HepG2 (cell line): Measurements from ENCODE around the gene KLHL12. TPM values are rescaled to one million over a fixed set of nuclear protein-coding genes. Genes with fewer than 3 reads are reported as not detected.

ENCODE experiments used
- ATAC-seq: fragments of 200-7000 bp; cut with Tn5 transposase; 3 replicates; pipeline ENCODE4 v1.9.1; 2020; ENCODE audit warnings: mild to moderate bottlenecking, moderate library complexity
- BruUV-seq: library from RNA; stranded (reverse); fragments of 400-500 nt; replicated peaks from 2 replicates; lab custom pipeline; 2021; lab: Mats Ljungman, UMichigan
- CTCF ChIA-PET: fragments of 300-600 bp; formaldehyde crosslinking; extraction: SDS; loops from one replicate; lab custom pipeline; 2021; ENCODE audit warnings: low total read pairs, inconsistent platforms, low intra/inter-chr PET ratio; lab: Yijun Ruan, JAX
- POLR2A ChIA-PET: fragments of 350-600 bp; sonication (Branson Sonifier 250); formaldehyde crosslinking; loops from one replicate; lab custom pipeline; 2020; ENCODE audit warnings: antibody characterized with exemption, inconsistent platforms; lab: Yijun Ruan, JAX
- DNase-seq: peaks from one replicate; pipeline ENCODE4 v3.0.0-alpha.2; 2015; ENCODE audit warnings: low spot score
- FAIRE-seq: peaks from 3 replicates; lab custom pipeline; 2011; peaks lifted over from hg19 to GRCh38; lab: Jason Lieb, UNC
- H2AFZ ChIP-seq: one replicate; pipeline ENCODE4 v1.6.1; 2011; ENCODE audit warnings: low read length, inconsistent platforms
- H3K27ac ChIP-seq: fragments of 300-600 bp; 3 replicates; pipeline ENCODE4 v1.8.0; 2011; ENCODE audit warnings: mixed run types, mild to moderate bottlenecking, mixed read lengths, low read length, inconsistent platforms; ENCODE audit not compliant: insufficient read depth; ENCODE audit errors: extremely low read length
- H3K27me3 ChIP-seq, 2 experiments: fragments of 200-600 bp in 1 of 2; 2 replicates in 1 of 2; 3 replicates in 1 of 2; pipeline versions ENCODE4 v1.6.0 to v1.8.0; 2011; ENCODE audit warnings: low read length in 2 of 2, mild to moderate bottlenecking in 2 of 2, moderate library complexity in 2 of 2, inconsistent platforms in 1 of 2; ENCODE audit not compliant: insufficient read depth in 2 of 2, control insufficient read depth in 1 of 2
- H3K36me3 ChIP-seq, 2 experiments: fragments of 200-600 bp in 1 of 2; replicated peaks in 1 of 2; 2 replicates in 1 of 2; 3 replicates in 1 of 2; pipeline versions ENCODE4 v1.5.1 to v1.8.0; 2011; ENCODE audit warnings: low read length in 2 of 2, inconsistent platforms in 1 of 2; ENCODE audit not compliant: insufficient read depth in 2 of 2, control insufficient read depth in 1 of 2
- H3K4me1 ChIP-seq: 2 replicates; pipeline ENCODE4 v1.5.1; 2012; ENCODE audit warnings: low read length, inconsistent platforms; ENCODE audit not compliant: insufficient read depth
- H3K4me2 ChIP-seq: 2 replicates; pipeline ENCODE4 v1.6.0; 2011; ENCODE audit warnings: low read depth, low read length, inconsistent platforms
- H3K4me3 ChIP-seq, 3 experiments: fragments of 200-600 bp in 1 of 3; sonication (generic), shearing (Covaris generic) in 1 of 3; replicated peaks in 1 of 3; 2 replicates each; pipeline ENCODE4 v1.5.1; 2011 to 2016; ENCODE audit warnings: low read length in 3 of 3, inconsistent platforms in 2 of 3, low read depth in 2 of 3, mild to moderate bottlenecking in 2 of 3, control low read depth in 1 of 3, mixed read lengths in 1 of 3; ENCODE audit not compliant: insufficient read depth in 1 of 3
- H3K79me2 ChIP-seq: one replicate; pipeline ENCODE4 v1.6.1; 2011; ENCODE audit warnings: low read length, inconsistent platforms; ENCODE audit not compliant: insufficient read depth
- H3K9ac ChIP-seq: 2 replicates; pipeline ENCODE4 v1.6.0; 2011; ENCODE audit warnings: mild to moderate bottlenecking, low read depth, low read length, inconsistent platforms; ENCODE audit not compliant: insufficient read depth
- H3K9me3 ChIP-seq: 2 replicates; pipeline ENCODE4 v1.5.1; 2012; ENCODE audit warnings: mild to moderate bottlenecking, low read length
- H4K20me1 ChIP-seq: 2 replicates; pipeline ENCODE4 v1.6.0; 2011; ENCODE audit warnings: inconsistent platforms, mild to moderate bottlenecking, low read length, moderate library complexity; ENCODE audit not compliant: insufficient read depth
- ARNT ChIP-seq: fragments of 450-650 bp; IDR thresholded peaks from 2 replicates; pipeline ENCODE4 v1.6.1; 2017
- ASH2L ChIP-seq: fragments of 300-600, 200-600 bp; sonication (generic); IDR thresholded peaks from 2 replicates; pipeline ENCODE4 v1.7.0; 2017; ENCODE audit warnings: low read depth, mild to moderate bottlenecking, moderate library complexity, mixed read lengths, low read length; ENCODE audit not compliant: insufficient read length
- LBX2 ChIP-seq: sonication (generic); formaldehyde crosslinking; IDR thresholded peaks from 2 replicates; pipeline ENCODE4 v1.5.0; 2020; ENCODE audit warnings: missing genetic modification reagents, mild to moderate bottlenecking, borderline replicate concordance
- SAP130 ChIP-seq: IDR thresholded peaks from 2 replicates; pipeline ENCODE4 v1.6.1; 2016; ENCODE audit warnings: low read depth
- SP4 ChIP-seq: sonication (generic); formaldehyde crosslinking; IDR thresholded peaks from 2 replicates; pipeline ENCODE4 v1.8.1; 2023; ENCODE audit warnings: mild to moderate bottlenecking, missing genetic modification reagents
- ZNF790 ChIP-seq: sonication (generic); formaldehyde crosslinking; IDR thresholded peaks from 2 replicates; pipeline ENCODE4 v1.8.0; 2022; ENCODE audit warnings: missing genetic modification reagents, mild to moderate bottlenecking, borderline replicate concordance
- WGBS: methylation state at CpG from one replicate; pipeline ENCODE4 v1.1.6; 2017; ENCODE audit warnings: low lambda C conversion rate; 5-methylcytosine and 5-hydroxymethylcytosine counted together
- in situ Hi-C: cut with HindIII; loops from 2 replicates; pipeline ENCODE4 v1.10.0; 2017; ENCODE audit warnings: low pct_unique_long_range_greater_than_20kb; ENCODE audit not compliant: extremely low pct_ligation_motif_present
- intact Hi-C: fragments of 100-400 bp; cut with micrococcal nuclease; formaldehyde crosslinking; loops from one replicate; pipeline ENCODE4 v1.10.0; 2022; ENCODE audit not compliant: unreplicated experiment
- polyA plus RNA-seq, 8 experiments: library from polyadenylated mRNA; depleted of rRNA in 3 of 8; stranded (reverse) in 7 of 8; unstranded in 1 of 8; fragments of >200 nt; fragmentation: Illumina TruSeq in 4 of 8; extraction: Trizol in 4 of 8; gene quantifications; 2 replicates each; pipeline versions ENCODE4 v1.2.1 to v1.2.3, GENCODE V29; 2011 to 2016; ENCODE audit warnings: low read depth in 4 of 8, missing spikeins in 1 of 8, mixed read lengths in 1 of 8; ENCODE audit not compliant: insufficient read depth in 1 of 8
- total RNA-seq, 5 experiments: library from RNA; depleted of rRNA; stranded (reverse); fragments of >200 nt; fragmentation: Illumina TruSeq; extraction: Trizol; gene quantifications; 2 replicates each; pipeline ENCODE4 v1.2.3, GENCODE V29; 2016; ENCODE audit warnings: low read depth in 1 of 5
- TF ChIP-seq, protein P1 (sequence below): sonication (generic); formaldehyde crosslinking; IDR thresholded peaks from 2 replicates; pipeline ENCODE4 v1.5.0; 2020; ENCODE audit warnings: mild to moderate bottlenecking, missing genetic modification reagents

KLHL12 gene
- total and polyA plus RNA-seq, 2 of the 13 experiments (the other 11 are each of a cell fraction or from before 2014, with no cell fraction given) = 19.2 to 25.2 TPM

GRCh38 chr1:202901555-202901954 lies 25.5 kb downstream of the KLHL12 start:
- Histone ChIP-seq H3K27me3 (no peaks in the 10 kb centered on the region), H3K4me2 (no peak overlapping the region)
- POLR2A ChIA-PET = interaction anchor here (0.6 kb wide), 1 partner anchor 12 kb away, joined by 3 read pairs; no protein-coding TSS in a partner anchor

More at GRCh38 chr1:202901555-202901954, 25.5 kb downstream of the KLHL12 start:
- FAIRE-seq = no peak
- H3K9me3 ChIP-seq = no peaks in the 10 kb centered on the region
- H2AFZ ChIP-seq = no peak overlapping the region
- no peak for DNase-seq
- TF ChIP-seq ARNT = no peak
- no peak for TF ChIP-seq ZNF790 (CRISPR knock-in tag)
- TF ChIP-seq ASH2L = no peak
- no peak for TF ChIP-seq LBX2 (CRISPR knock-in tag)
- TF ChIP-seq SP4 = no peak
- TF ChIP-seq, protein P1, sequence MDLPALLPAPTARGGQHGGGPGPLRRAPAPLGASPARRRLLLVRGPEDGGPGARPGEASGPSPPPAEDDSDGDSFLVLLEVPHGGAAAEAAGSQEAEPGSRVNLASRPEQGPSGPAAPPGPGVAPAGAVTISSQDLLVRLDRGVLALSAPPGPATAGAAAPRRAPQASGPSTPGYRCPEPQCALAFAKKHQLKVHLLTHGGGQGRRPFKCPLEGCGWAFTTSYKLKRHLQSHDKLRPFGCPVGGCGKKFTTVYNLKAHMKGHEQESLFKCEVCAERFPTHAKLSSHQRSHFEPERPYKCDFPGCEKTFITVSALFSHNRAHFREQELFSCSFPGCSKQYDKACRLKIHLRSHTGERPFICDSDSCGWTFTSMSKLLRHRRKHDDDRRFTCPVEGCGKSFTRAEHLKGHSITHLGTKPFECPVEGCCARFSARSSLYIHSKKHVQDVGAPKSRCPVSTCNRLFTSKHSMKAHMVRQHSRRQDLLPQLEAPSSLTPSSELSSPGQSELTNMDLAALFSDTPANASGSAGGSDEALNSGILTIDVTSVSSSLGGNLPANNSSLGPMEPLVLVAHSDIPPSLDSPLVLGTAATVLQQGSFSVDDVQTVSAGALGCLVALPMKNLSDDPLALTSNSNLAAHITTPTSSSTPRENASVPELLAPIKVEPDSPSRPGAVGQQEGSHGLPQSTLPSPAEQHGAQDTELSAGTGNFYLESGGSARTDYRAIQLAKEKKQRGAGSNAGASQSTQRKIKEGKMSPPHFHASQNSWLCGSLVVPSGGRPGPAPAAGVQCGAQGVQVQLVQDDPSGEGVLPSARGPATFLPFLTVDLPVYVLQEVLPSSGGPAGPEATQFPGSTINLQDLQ = no peak
- no peak for TF ChIP-seq SAP130 (CRISPR knock-in tag)
- no TSS peak for BruUV-seq
- H3K4me1 ChIP-seq = no peaks in the 10 kb centered on the region
- no peak overlapping the region for H3K9ac ChIP-seq
- ATAC-seq = no peak
- CTCF ChIA-PET = no interaction called here
- WGBS = 96% methylated on average over 4 of the region's 4 CpGs
- no peaks in the 10 kb centered on the region for H4K20me1 ChIP-seq
- peaks cover 1 to 19% of the 10 kb centered on the region in 2 experiments; a peak in 3 of 5 replicates for H3K36me3 ChIP-seq
- in situ Hi-C loops = no loop called here
- H3K4me3 ChIP-seq = no peak overlapping the region
- no peaks in the 10 kb centered on the region for H3K79me2 ChIP-seq
- H3K27ac ChIP-seq = no peak overlapping the region
- intact Hi-C loops = no loop called here
